Measurements from ENCODE around the gene TBXA2R. TPM values are rescaled to one million over a fixed set of nuclear protein-coding genes. Genes with fewer than 3 reads are reported as not detected.

The TBXA2R gene
- total RNA-seq, 2 experiments from 2014 or later, result 0.31 to 0.36 TPM

- H3K4me1 Mint-ChIP-seq (ENCODE audit: low read depth), result no peaks in the 10 kb centered on the region
- no peaks in the 10 kb centered on the region for H3K9me3 Mint-ChIP-seq
- H3K4me3 Mint-ChIP-seq, result no peak overlapping the region
- no peak for DNase-seq
- intact Hi-C loops (cut with micrococcal nuclease), result no loop called here
- no peaks in the 10 kb centered on the region for H3K27me3 Mint-ChIP-seq
- no peak overlapping the region for H3K27ac Mint-ChIP-seq
- CTCF ChIA-PET, result interaction anchor here (1.3 kb wide), 1 partner anchor 21 kb away, joined by 3 read pairs; the partner anchor contains the start of gene GIPC3
- POLR2A ChIA-PET, result no interaction called here
- no peaks in the 10 kb centered on the region for H3K36me3 Mint-ChIP-seq
Observed at GRCh38 chr19:3563709-3564524, 42.8 kb downstream of the TBXA2R start.

GRCh38 chr19:3557461-3558248, 49.0 kb downstream of the TBXA2R start, which contains the start of gene MFSD12:
Gene MFSD12 (minus strand): TSS chr19:3557586. CDS start chr19:3557403, 183 bp downstream.
- H3K36me3 Mint-ChIP-seq, result no peaks in the 10 kb centered on the region
- peaks cover 36% of the 10 kb centered on the region for H3K4me1 Mint-ChIP-seq (ENCODE audit: low read depth)
- H3K27ac Mint-ChIP-seq, result peak within 1 kb of the TSS; percentile 76
- ChIA-PET POLR2A (interaction anchor here (2.2 kb wide), 1 partner anchor 12 kb away, joined by 9 read pairs; no protein-coding TSS in a partner anchor), CTCF (interaction anchor here (1.2 to 4.0 kb wide), 3 partner anchors 12 to 28 kb away, joined by 3 to 39 read pairs (median 5); partner anchors contain the start of gene GIPC3)
- H3K4me3 Mint-ChIP-seq, result peak within 1 kb of the TSS; percentile 87
- DNase-seq, result peak; percentile 96
- intact Hi-C loops (cut with micrococcal nuclease), result loop anchor here (1.0 to 5.0 kb wide), 3 partner anchors 15 to 70 kb away; partner anchors contain the start of genes CACTIN, FZR1 and HMG20B
- H3K27me3 Mint-ChIP-seq, result no peaks in the 10 kb centered on the region
- no peaks in the 10 kb centered on the region for H3K9me3 Mint-ChIP-seq

GRCh38 chr19:3556978-3557460, 49.7 kb downstream of the TBXA2R start:
- peaks cover 38% of the 10 kb centered on the region for H3K4me1 Mint-ChIP-seq (ENCODE audit: low read depth)

GRCh38 chr19:3556423-3556977, 50.2 kb downstream of the TBXA2R start:
- Mint-ChIP-seq H3K27me3 (no peaks in the 10 kb centered on the region), H3K9me3 (no peaks in the 10 kb centered on the region), H3K4me1 (ENCODE audit: low read depth) (peaks cover 43% of the 10 kb centered on the region), H3K27ac (peak overlapping the region; percentile 76), H3K4me3 (peak overlapping the region; percentile 87), H3K36me3 (no peaks in the 10 kb centered on the region)
- POLR2A ChIA-PET, result interaction anchor here (2.2 kb wide), 1 partner anchor 11 kb away, joined by 9 read pairs; no protein-coding TSS in a partner anchor
- DNase-seq, result peak; percentile 22
- intact Hi-C loops (cut with micrococcal nuclease), result loop anchor here (2.0 to 5.0 kb wide), 2 partner anchors 50 to 71 kb away; partner anchors contain the start of genes CACTIN and FZR1
- CTCF ChIA-PET, result interaction anchor here (0.6 to 4.0 kb wide), 9 partner anchors 10 to 584 kb away, joined by 3 to 39 read pairs (median 4); partner anchors contain the start of genes DOHH and GIPC3

More at GRCh38 chr19:3556978-3557460, 49.7 kb downstream of the TBXA2R start:
- H3K9me3 Mint-ChIP-seq, result no peaks in the 10 kb centered on the region
- peak; percentile 80 for DNase-seq
- no peaks in the 10 kb centered on the region for H3K27me3 Mint-ChIP-seq
- H3K4me3 Mint-ChIP-seq, result peak overlapping the region; percentile 87
- ChIA-PET POLR2A (interaction anchor here (2.2 kb wide), 1 partner anchor 12 kb away, joined by 9 read pairs; no protein-coding TSS in a partner anchor), CTCF (interaction anchor here (0.7 to 4.0 kb wide), 7 partner anchors 11 to 583 kb away, joined by 3 to 39 read pairs (median 4); partner anchors contain the start of genes DOHH and GIPC3)
- peak overlapping the region; percentile 76 for H3K27ac Mint-ChIP-seq
- no peaks in the 10 kb centered on the region for H3K36me3 Mint-ChIP-seq
- intact Hi-C loops (cut with micrococcal nuclease), result loop anchor here (1.0 to 5.0 kb wide), 3 partner anchors 15 to 70 kb away; partner anchors contain the start of genes CACTIN, FZR1 and HMG20B

- POLR2A ChIA-PET, result interaction anchor here (1.8 to 2.2 kb wide), 2 partner anchors 10 to 49 kb away, joined by 6 to 9 read pairs; no protein-coding TSS in a partner anchor
- Mint-ChIP-seq H3K27ac (peak overlapping the region; percentile 76), H3K27me3 (no peaks in the 10 kb centered on the region), H3K4me1 (ENCODE audit: low read depth) (peaks cover 44% of the 10 kb centered on the region), H3K36me3 (no peaks in the 10 kb centered on the region), H3K4me3 (peak overlapping the region; percentile 87), H3K9me3 (no peaks in the 10 kb centered on the region)
- intact Hi-C loops (cut with micrococcal nuclease), result loop anchor here (2.0 to 5.0 kb wide), 2 partner anchors 49 to 71 kb away; partner anchors contain the start of genes CACTIN and FZR1
- no peak for DNase-seq
- CTCF ChIA-PET, result interaction anchor here (0.6 to 4.0 kb wide), 10 partner anchors 10 to 585 kb away, joined by 3 to 39 read pairs (median 5); partner anchors contain the start of genes DOHH and GIPC3
Observed at GRCh38 chr19:3555653-3556422, 50.8 kb downstream of the TBXA2R start.

- peaks cover 44% of the 10 kb centered on the region for H3K4me1 Mint-ChIP-seq (ENCODE audit: low read depth)
- ChIA-PET CTCF (interaction anchor here (0.9 to 2.3 kb wide), 5 partner anchors 10 to 113 kb away, joined by 3 to 18 read pairs (median 3); partner anchors contain the start of genes GIPC3 and TEKTIP1), POLR2A (interaction anchor here (1.0 to 1.8 kb wide), 4 partner anchors 9 to 136 kb away, joined by 3 to 6 read pairs (median 4); no protein-coding TSS in a partner anchor)
- no peaks in the 10 kb centered on the region for H3K9me3 Mint-ChIP-seq
- H3K4me3 Mint-ChIP-seq, result peak overlapping the region; percentile 87
- H3K27ac Mint-ChIP-seq, result peak overlapping the region; percentile 92
- peak; percentile 54 for DNase-seq
- no peaks in the 10 kb centered on the region for H3K36me3 Mint-ChIP-seq
- intact Hi-C loops (cut with micrococcal nuclease), result loop anchor here (5.0 kb wide), 1 partner anchor 73 kb away; the partner anchor contains the start of gene CACTIN
- no peaks in the 10 kb centered on the region for H3K27me3 Mint-ChIP-seq
Observed at GRCh38 chr19:3554254-3555083, 52.2 kb downstream of the TBXA2R start.

- DNase-seq, result no peak
- POLR2A ChIA-PET, result no interaction called here
- CTCF ChIA-PET, result no interaction called here
- no peaks in the 10 kb centered on the region for H3K9me3 Mint-ChIP-seq
- peaks cover 38% of the 10 kb centered on the region for H3K4me1 Mint-ChIP-seq (ENCODE audit: low read depth)
- no peaks in the 10 kb centered on the region for H3K36me3 Mint-ChIP-seq
- peak overlapping the region; percentile 34 for H3K27ac Mint-ChIP-seq
- no peaks in the 10 kb centered on the region for H3K27me3 Mint-ChIP-seq
- intact Hi-C loops (cut with micrococcal nuclease), result no loop called here
- no peak overlapping the region for H3K4me3 Mint-ChIP-seq
Observed at GRCh38 chr19:3551792-3552095, 54.9 kb downstream of the TBXA2R start.

- CTCF ChIA-PET, result no interaction called here
- H3K36me3 Mint-ChIP-seq, result no peaks in the 10 kb centered on the region
- intact Hi-C loops (cut with micrococcal nuclease), result no loop called here
Observed at GRCh38 chr19:3550947-3551791, 55.5 kb downstream of the TBXA2R start.

GRCh38 chr19:3549816-3550215, 56.9 kb downstream of the TBXA2R start:
- Mint-ChIP-seq H3K9me3 (no peaks in the 10 kb centered on the region), H3K4me1 (ENCODE audit: low read depth) (peaks cover 25% of the 10 kb centered on the region), H3K27ac (no peak overlapping the region), H3K4me3 (no peak overlapping the region), H3K36me3 (peaks cover 8% of the 10 kb centered on the region), H3K27me3 (no peaks in the 10 kb centered on the region)
- POLR2A ChIA-PET, result no interaction called here
- CTCF ChIA-PET, result no interaction called here
- intact Hi-C loops (cut with micrococcal nuclease), result no loop called here
- no peak for DNase-seq

More at GRCh38 chr19:3550947-3551791, 55.5 kb downstream of the TBXA2R start:
- Mint-ChIP-seq H3K4me1 (ENCODE audit: low read depth) (peaks cover 32% of the 10 kb centered on the region), H3K27me3 (no peaks in the 10 kb centered on the region), H3K27ac (no peak overlapping the region), H3K4me3 (no peak overlapping the region), H3K9me3 (no peaks in the 10 kb centered on the region)
- no peak for DNase-seq
- POLR2A ChIA-PET, result no interaction called here

Data from activated CD4-positive, alpha-beta memory T cell treated with anti-CD3 and anti-CD28 coated beads for 36 hours (primary cell).